GM23338 (cell line): ENCODE measurements around the gene ZNF526. TPM values are rescaled to one million over a fixed set of nuclear protein-coding genes. Genes with fewer than 3 reads are reported as not detected.

Experiments used
- ATAC-seq: fragments of 200-7000 bp; cut with Tn5 transposase; 3 replicates; pipeline ENCODE4 v1.9.1; 2020
- DNase-seq: peaks from one replicate; pipeline ENCODE4 v3.0.0-alpha.2; 2015; ENCODE audit warnings: low spot score
- H2AFZ ChIP-seq: fragments of 200-600 bp; sonication (generic); 2 replicates; pipeline ENCODE4 v1.8.0; 2016; ENCODE audit warnings: antibody characterized with exemption, mild to moderate bottlenecking, moderate library complexity
- H3F3A ChIP-seq: fragments of 200-600 bp; sonication (generic); replicated peaks from 2 replicates; pipeline ENCODE4 v1.8.0; 2017; ENCODE audit warnings: antibody characterized with exemption, mixed run types, low read depth
- H3K27ac ChIP-seq: fragments of 200-600 bp; sonication (generic); 2 replicates; pipeline ENCODE4 v1.6.1; 2016; ENCODE audit warnings: low read depth
- H3K27me3 ChIP-seq: fragments of 200-600 bp; sonication (generic); 2 replicates; pipeline ENCODE4 v1.8.0; 2016; ENCODE audit warnings: mild to moderate bottlenecking, mixed run types, moderate library complexity; ENCODE audit not compliant: insufficient read depth
- H3K36me3 ChIP-seq: fragments of 200-600 bp; sonication (generic); 2 replicates; pipeline ENCODE4 v1.8.0; 2016; ENCODE audit warnings: mild to moderate bottlenecking; ENCODE audit not compliant: insufficient read depth
- H3K4me1 ChIP-seq: fragments of 200-600 bp; sonication (generic); 2 replicates; pipeline ENCODE4 v1.8.0; 2016; ENCODE audit warnings: mild to moderate bottlenecking, moderate library complexity; ENCODE audit not compliant: insufficient read depth
- H3K4me2 ChIP-seq: fragments of 200-600 bp; sonication (generic); 2 replicates; pipeline ENCODE4 v1.7.1; 2017; ENCODE audit warnings: mixed run types
- H3K4me3 ChIP-seq: fragments of 200-600 bp; sonication (generic); 2 replicates; pipeline ENCODE4 v1.6.1; 2016; ENCODE audit warnings: mixed run types
- H3K79me2 ChIP-seq: fragments of 200-600 bp; sonication (generic); replicated peaks from 2 replicates; pipeline ENCODE4 v1.8.0; 2017; ENCODE audit warnings: mild to moderate bottlenecking; ENCODE audit not compliant: insufficient read depth
- H3K9me2 ChIP-seq: fragments of 200-600 bp; sonication (generic); 2 replicates; pipeline ENCODE4 v1.8.0; 2017; ENCODE audit not compliant: insufficient read depth
- H4K20me1 ChIP-seq: fragments of 200-600 bp; sonication (generic); replicated peaks from 2 replicates; pipeline ENCODE4 v1.8.0; 2017; ENCODE audit warnings: mild to moderate bottlenecking; ENCODE audit not compliant: insufficient read depth
- H3K27ac Mint-ChIP-seq: 2 replicates; pipeline ENCODE4 v1.8.0; 2020; ENCODE audit warnings: inconsistent platforms, mild to moderate bottlenecking, moderate library complexity, mixed read lengths
- H3K27me3 Mint-ChIP-seq: 3 replicates; pipeline ENCODE4 v1.8.0; 2022; ENCODE audit warnings: low read depth, mild to moderate bottlenecking, moderate library complexity, mixed read lengths, inconsistent platforms; ENCODE audit not compliant: insufficient read depth, poor library complexity
- H3K36me3 Mint-ChIP-seq: 3 replicates; pipeline ENCODE4 v1.8.0; 2021; ENCODE audit warnings: low read depth, mild to moderate bottlenecking, inconsistent platforms, moderate library complexity, mixed read lengths
- H3K4me1 Mint-ChIP-seq: 3 replicates; pipeline ENCODE4 v1.8.0; 2020; ENCODE audit warnings: mild to moderate bottlenecking, inconsistent platforms, mixed read lengths
- H3K4me3 Mint-ChIP-seq: 3 replicates; pipeline ENCODE4 v1.8.0; 2021; ENCODE audit warnings: moderate library complexity, mild to moderate bottlenecking, inconsistent platforms, mixed read lengths
- H3K9me3 Mint-ChIP-seq: 3 replicates; pipeline ENCODE4 v1.8.0; 2020; ENCODE audit warnings: moderate library complexity, mild to moderate bottlenecking, inconsistent platforms, mixed read lengths
- CREB1 ChIP-seq: fragments of 250-450 bp; sonication (Bioruptor Pico); IDR thresholded peaks from 2 replicates; pipeline ENCODE4 v1.5.0; 2020; ENCODE audit warnings: low read depth, mild to moderate bottlenecking, moderate library complexity
- ETS1 ChIP-seq: IDR thresholded peaks from 2 replicates; pipeline ENCODE4 v1.6.1; 2016; ENCODE audit warnings: antibody characterized with exemption
- EZH2 ChIP-seq: fragments of 200-600 bp; sonication (generic); IDR thresholded peaks from one replicate; pipeline ENCODE4 v1.8.0; 2017; ENCODE audit warnings: antibody characterized with exemption, mild to moderate bottlenecking, low read depth; ENCODE audit not compliant: unreplicated experiment
- EZH2phosphoT487 ChIP-seq: fragments of 200-600 bp; sonication (generic); IDR thresholded peaks from one replicate; pipeline ENCODE4 v1.8.1; 2018; ENCODE audit warnings: antibody characterized with exemption; ENCODE audit not compliant: unreplicated experiment
- JUNB ChIP-seq: IDR thresholded peaks from one replicate; pipeline ENCODE4 v1.6.1; 2016; ENCODE audit warnings: antibody characterized with exemption; ENCODE audit not compliant: unreplicated experiment
- NANOG ChIP-seq: IDR thresholded peaks from 2 replicates; pipeline ENCODE4 v1.6.1; 2016; ENCODE audit warnings: antibody characterized with exemption, borderline replicate concordance
- POLR2AphosphoS5 ChIP-seq: IDR thresholded peaks from 2 replicates; pipeline ENCODE4 v1.6.1; 2016; ENCODE audit warnings: antibody characterized with exemption, low read depth
- STAT1 ChIP-seq: IDR thresholded peaks from one replicate; pipeline ENCODE4 v1.6.1; 2016; ENCODE audit warnings: antibody characterized with exemption; ENCODE audit not compliant: unreplicated experiment
- ZNF114 ChIP-seq: fragments of 250-450 bp; sonication (Bioruptor Pico); IDR thresholded peaks from 2 replicates; pipeline ENCODE4 v1.5.0; 2020; ENCODE audit warnings: mild to moderate bottlenecking, moderate library complexity
- ZNF331 ChIP-seq: fragments of 250-450 bp; sonication (Bioruptor Pico); IDR thresholded peaks from 2 replicates; pipeline ENCODE4 v1.5.0; 2020; ENCODE audit warnings: low read depth, mild to moderate bottlenecking, moderate library complexity
- ZNF462 ChIP-seq: fragments of 250-450 bp; sonication (Bioruptor Pico); IDR thresholded peaks from 2 replicates; pipeline ENCODE4 v1.5.0; 2020; ENCODE audit warnings: mild to moderate bottlenecking, moderate library complexity
- polyA plus RNA-seq: library from polyadenylated mRNA; unstranded; fragments of >200 nt; fragmentation: Nextera tagmentation; extraction: Ambion mirVana; gene quantifications from 2 replicates; pipeline ENCODE4 v1.2.1, GENCODE V29; 2016
- total RNA-seq: library from RNA; depleted of rRNA; stranded (reverse); fragments of >200 nt; shearing (Covaris generic); gene quantifications from 2 replicates; pipeline ENCODE4 v1.2.3, GENCODE V29; 2014
- TF ChIP-seq, protein P1 (sequence below): IDR thresholded peaks from one replicate; pipeline ENCODE4 v1.6.1; 2018; ENCODE audit warnings: antibody characterized with exemption; ENCODE audit not compliant: unreplicated experiment
- TF ChIP-seq, protein P2 (sequence below), 2 experiments: fragments of 200-600 bp in 1 of 2; sonication (generic) in 1 of 2; conservative IDR thresholded peaks; 2 replicates each; pipeline versions ENCODE4 v1.5.1 to v1.6.1; 2016 to 2017; ENCODE audit warnings: antibody characterized with exemption in 2 of 2, low read depth in 2 of 2, mild to moderate bottlenecking in 2 of 2, moderate library complexity in 1 of 2

Gene ZNF526
- total and polyA plus RNA-seq, 2 experiments from 2014 or later, result 4.7 to 13.3 TPM

- Mint-ChIP-seq H3K4me3 (no peak overlapping the region), H3K36me3 (peaks cover 13% of the 10 kb centered on the region; the same call in 2 of the 3 replicates), H3K4me1 (peaks cover 25% of the 10 kb centered on the region), H3K27ac (no peak overlapping the region), H3K27me3 (peaks cover 3% of the 10 kb centered on the region), H3K9me3 (no peaks in the 10 kb centered on the region; the same call in 2 of the 3 replicates)
- H3K36me3 ChIP-seq, result no peaks in the 10 kb centered on the region
- H4K20me1 ChIP-seq, result 0 out of 2 replicates have a peak, but pooled peaks cover 3% of the 10 kb centered on the region
- no peak overlapping the region for H3K4me3 ChIP-seq
- H3F3A ChIP-seq, result 0 out of 2 replicates have a peak, but pooled peaks cover under 1% of the 10 kb centered on the region
- H3K4me2 ChIP-seq, result no peak overlapping the region
- no peak overlapping the region for H3K27ac ChIP-seq
- H3K4me1 ChIP-seq, result peaks cover 7% of the 10 kb centered on the region; the same call in 1 of the 2 replicates
- no peak overlapping the region for H2AFZ ChIP-seq
- no peak for DNase-seq
- H3K9me2 ChIP-seq, result no peaks in the 10 kb centered on the region
- ATAC-seq, result no peak
- peaks cover 2% of the 10 kb centered on the region; the same call in 1 of the 2 replicates for H3K27me3 ChIP-seq
- TF ChIP-seq EZH2phosphoT487 (no peak), NANOG (no peak), JUNB (no peak), ZNF462 (CRISPR knock-in tag) (no peak), CREB1 (CRISPR knock-in tag) (no peak), STAT1 (no peak), POLR2AphosphoS5 (no peak), ETS1 (no peak), ZNF331 (CRISPR knock-in tag) (no peak), EZH2 (no peak), ZNF114 (CRISPR knock-in tag) (no peak)
- TF ChIP-seq, protein P1, sequence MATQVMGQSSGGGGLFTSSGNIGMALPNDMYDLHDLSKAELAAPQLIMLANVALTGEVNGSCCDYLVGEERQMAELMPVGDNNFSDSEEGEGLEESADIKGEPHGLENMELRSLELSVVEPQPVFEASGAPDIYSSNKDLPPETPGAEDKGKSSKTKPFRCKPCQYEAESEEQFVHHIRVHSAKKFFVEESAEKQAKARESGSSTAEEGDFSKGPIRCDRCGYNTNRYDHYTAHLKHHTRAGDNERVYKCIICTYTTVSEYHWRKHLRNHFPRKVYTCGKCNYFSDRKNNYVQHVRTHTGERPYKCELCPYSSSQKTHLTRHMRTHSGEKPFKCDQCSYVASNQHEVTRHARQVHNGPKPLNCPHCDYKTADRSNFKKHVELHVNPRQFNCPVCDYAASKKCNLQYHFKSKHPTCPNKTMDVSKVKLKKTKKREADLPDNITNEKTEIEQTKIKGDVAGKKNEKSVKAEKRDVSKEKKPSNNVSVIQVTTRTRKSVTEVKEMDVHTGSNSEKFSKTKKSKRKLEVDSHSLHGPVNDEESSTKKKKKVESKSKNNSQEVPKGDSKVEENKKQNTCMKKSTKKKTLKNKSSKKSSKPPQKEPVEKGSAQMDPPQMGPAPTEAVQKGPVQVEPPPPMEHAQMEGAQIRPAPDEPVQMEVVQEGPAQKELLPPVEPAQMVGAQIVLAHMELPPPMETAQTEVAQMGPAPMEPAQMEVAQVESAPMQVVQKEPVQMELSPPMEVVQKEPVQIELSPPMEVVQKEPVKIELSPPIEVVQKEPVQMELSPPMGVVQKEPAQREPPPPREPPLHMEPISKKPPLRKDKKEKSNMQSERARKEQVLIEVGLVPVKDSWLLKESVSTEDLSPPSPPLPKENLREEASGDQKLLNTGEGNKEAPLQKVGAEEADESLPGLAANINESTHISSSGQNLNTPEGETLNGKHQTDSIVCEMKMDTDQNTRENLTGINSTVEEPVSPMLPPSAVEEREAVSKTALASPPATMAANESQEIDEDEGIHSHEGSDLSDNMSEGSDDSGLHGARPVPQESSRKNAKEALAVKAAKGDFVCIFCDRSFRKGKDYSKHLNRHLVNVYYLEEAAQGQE, result no peak
- TF ChIP-seq, protein P2, sequence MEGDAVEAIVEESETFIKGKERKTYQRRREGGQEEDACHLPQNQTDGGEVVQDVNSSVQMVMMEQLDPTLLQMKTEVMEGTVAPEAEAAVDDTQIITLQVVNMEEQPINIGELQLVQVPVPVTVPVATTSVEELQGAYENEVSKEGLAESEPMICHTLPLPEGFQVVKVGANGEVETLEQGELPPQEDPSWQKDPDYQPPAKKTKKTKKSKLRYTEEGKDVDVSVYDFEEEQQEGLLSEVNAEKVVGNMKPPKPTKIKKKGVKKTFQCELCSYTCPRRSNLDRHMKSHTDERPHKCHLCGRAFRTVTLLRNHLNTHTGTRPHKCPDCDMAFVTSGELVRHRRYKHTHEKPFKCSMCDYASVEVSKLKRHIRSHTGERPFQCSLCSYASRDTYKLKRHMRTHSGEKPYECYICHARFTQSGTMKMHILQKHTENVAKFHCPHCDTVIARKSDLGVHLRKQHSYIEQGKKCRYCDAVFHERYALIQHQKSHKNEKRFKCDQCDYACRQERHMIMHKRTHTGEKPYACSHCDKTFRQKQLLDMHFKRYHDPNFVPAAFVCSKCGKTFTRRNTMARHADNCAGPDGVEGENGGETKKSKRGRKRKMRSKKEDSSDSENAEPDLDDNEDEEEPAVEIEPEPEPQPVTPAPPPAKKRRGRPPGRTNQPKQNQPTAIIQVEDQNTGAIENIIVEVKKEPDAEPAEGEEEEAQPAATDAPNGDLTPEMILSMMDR (conservative IDR thresholded peaks at IDR 0.05; ENCODE audit: low read depth in 2 of 2), result no peak
- peaks cover 6% of the 10 kb centered on the region; the same call in 1 of the 2 replicates for H3K79me2 ChIP-seq
These were observed 52.4 kb downstream of the ZNF526 start for GRCh38 chr19:42272535-42272897.
